Loucy (cell line): ENCODE results near the gene NTN1.

Source experiments
- H2AFZ ChIP-seq: fragments of 200-600 bp; sonication (generic); 2 replicates; pipeline ENCODE4 v1.6.0; 2016; ENCODE audit warnings: antibody characterized with exemption, mild to moderate bottlenecking, low read length, moderate library complexity
- H3F3A ChIP-seq: fragments of 200-600 bp; 2 replicates; pipeline ENCODE4 v1.6.0; 2016; ENCODE audit warnings: antibody characterized with exemption, low read depth, mild to moderate bottlenecking
- H3K27me3 ChIP-seq: fragments of 200-600 bp; sonication (generic); 2 replicates; pipeline ENCODE4 v1.6.1; 2014; ENCODE audit warnings: low read length, mild to moderate bottlenecking; ENCODE audit not compliant: insufficient read depth, poor library complexity, severe bottlenecking
- H3K36me3 ChIP-seq: fragments of 200-600 bp; sonication (generic); 2 replicates; pipeline ENCODE4 v1.6.1; 2016; ENCODE audit warnings: low read length; ENCODE audit not compliant: insufficient read depth
- H3K4me1 ChIP-seq: fragments of 200-600 bp; sonication (generic); 2 replicates; pipeline ENCODE4 v1.5.1; 2014; ENCODE audit warnings: low read length, mild to moderate bottlenecking; ENCODE audit not compliant: insufficient read depth, poor library complexity, severe bottlenecking
- H3K4me2 ChIP-seq: fragments of 200-600 bp; sonication (generic); 2 replicates; pipeline ENCODE4 v1.6.0; 2014; ENCODE audit warnings: antibody characterized with exemption, low read length, low read depth, mild to moderate bottlenecking; ENCODE audit not compliant: poor library complexity, severe bottlenecking
- H3K4me3 ChIP-seq: fragments of 200-600 bp; sonication (generic); 2 replicates; pipeline ENCODE4 v1.5.1; 2014; ENCODE audit warnings: low read length, mild to moderate bottlenecking, mixed read lengths; ENCODE audit not compliant: poor library complexity, severe bottlenecking
- H3K79me2 ChIP-seq: fragments of 200-600 bp; sonication (generic); 2 replicates; pipeline ENCODE4 v1.6.1; 2014; ENCODE audit warnings: low read length; ENCODE audit not compliant: insufficient read depth
- H3K9ac ChIP-seq: fragments of 200-600 bp; sonication (generic); 2 replicates; pipeline ENCODE4 v1.6.0; 2014; ENCODE audit warnings: mild to moderate bottlenecking, low read depth, low read length, moderate library complexity; ENCODE audit not compliant: poor library complexity, severe bottlenecking
- H3K9me2 ChIP-seq: fragments of 200-600 bp; sonication (generic); replicated peaks from 2 replicates; pipeline ENCODE4 v1.6.1; 2016; ENCODE audit warnings: low read depth, low read length, mixed read lengths
- H3K9me3 ChIP-seq: fragments of 200-600 bp; sonication (generic); 2 replicates; pipeline ENCODE4 v1.6.1; 2014; ENCODE audit warnings: mild to moderate bottlenecking, antibody characterized with exemption, low read length, low read depth; ENCODE audit not compliant: insufficient read depth
- H4K20me1 ChIP-seq: fragments of 200-600 bp; sonication (generic); 2 replicates; pipeline ENCODE4 v1.6.0; 2014; ENCODE audit warnings: antibody characterized with exemption, low read length, mild to moderate bottlenecking; ENCODE audit not compliant: insufficient read depth, poor library complexity, severe bottlenecking
- CTCF ChIP-seq: fragments of 200-600 bp; sonication (generic); conservative IDR thresholded peaks from 2 replicates; pipeline ENCODE4 v1.5.1; 2014; ENCODE audit warnings: mild to moderate bottlenecking, antibody characterized with exemption, low read length
- EZH2phosphoT487 ChIP-seq: fragments of 200-600 bp; IDR thresholded peaks from 2 replicates; pipeline ENCODE4 v1.6.1; 2018; ENCODE audit warnings: antibody characterized with exemption, mild to moderate bottlenecking, moderate library complexity, borderline replicate concordance

NTN1 gene

GRCh38 chr17:9080296-9080914 is 59.1 kb downstream of the NTN1 start:
- H3K36me3 ChIP-seq, result no peaks in the 10 kb centered on the region
- H3K27me3 ChIP-seq, result no peaks in the 10 kb centered on the region
- H3K9me3 ChIP-seq, result no peaks in the 10 kb centered on the region
- no peak overlapping the region for H2AFZ ChIP-seq
- H3F3A ChIP-seq, result no peaks in the 10 kb centered on the region
- H3K4me3 ChIP-seq, result no peak overlapping the region
- no peak overlapping the region for H3K4me2 ChIP-seq
- H3K9ac ChIP-seq, result no peak overlapping the region
- H3K9me2 ChIP-seq, result no peaks in the 10 kb centered on the region
- H3K79me2 ChIP-seq, result no peaks in the 10 kb centered on the region
- peaks cover 6% of the 10 kb centered on the region for H3K4me1 ChIP-seq
- TF ChIP-seq CTCF (no peak), EZH2phosphoT487 (no peak)
- no peaks in the 10 kb centered on the region for H4K20me1 ChIP-seq

DNA sequence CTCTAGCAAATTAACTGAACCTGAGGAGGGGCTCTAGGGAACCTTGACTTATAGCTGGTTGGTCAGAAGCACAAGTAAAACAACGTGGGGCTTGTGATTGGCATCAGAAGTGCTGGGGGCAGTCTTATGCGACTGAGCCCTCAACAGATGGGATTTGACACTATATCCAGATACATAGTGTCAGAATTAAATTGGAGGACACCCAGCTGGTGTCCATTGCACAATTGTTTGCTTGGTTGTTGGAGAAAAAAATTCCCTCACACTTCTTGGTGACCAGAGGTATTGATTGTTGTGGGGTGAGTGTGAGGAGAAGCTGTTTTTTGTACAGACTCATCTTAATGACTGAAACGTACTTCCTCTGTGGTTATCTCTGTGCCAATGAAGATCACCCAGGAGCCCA is 59.7 kb downstream of the NTN1 start:
- H3K27me3 ChIP-seq, result no peaks in the 10 kb centered on the region
- no peak overlapping the region for H3K9ac ChIP-seq
- H3K79me2 ChIP-seq, result no peaks in the 10 kb centered on the region
- H3K4me3 ChIP-seq, result no peak overlapping the region
- H3K36me3 ChIP-seq, result no peaks in the 10 kb centered on the region
- H3K9me2 ChIP-seq, result no peaks in the 10 kb centered on the region
- H3F3A ChIP-seq, result no peaks in the 10 kb centered on the region
- no peak overlapping the region for H2AFZ ChIP-seq
- no peaks in the 10 kb centered on the region for H4K20me1 ChIP-seq
- TF ChIP-seq CTCF, result no peak
- no peak for TF ChIP-seq EZH2phosphoT487
- H3K9me3 ChIP-seq, result no peaks in the 10 kb centered on the region
- H3K4me1 ChIP-seq, result peaks cover 6% of the 10 kb centered on the region
- no peak overlapping the region for H3K4me2 ChIP-seq

DNA sequence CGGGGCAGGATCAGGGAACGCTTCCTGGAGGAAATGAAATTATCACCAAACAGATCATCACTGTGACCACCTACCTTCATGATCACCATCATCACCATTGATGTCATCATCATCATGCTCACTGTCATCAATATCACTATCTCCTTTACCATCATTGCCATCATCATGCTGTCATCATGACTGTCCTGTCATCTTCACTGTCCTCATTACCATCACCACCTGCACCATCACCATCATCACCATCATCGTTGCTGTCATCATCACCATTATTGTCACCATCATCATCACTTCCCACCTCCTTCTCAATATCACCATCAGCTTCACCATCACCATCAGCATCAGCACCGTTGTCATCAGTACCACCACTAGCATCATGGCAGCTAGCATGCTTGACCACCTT is 65.3 kb downstream of the NTN1 start:
- no peaks in the 10 kb centered on the region for H3K36me3 ChIP-seq
- no peaks in the 10 kb centered on the region for H4K20me1 ChIP-seq
- H3K4me2 ChIP-seq, result no peak overlapping the region
- H3K9me3 ChIP-seq, result no peaks in the 10 kb centered on the region
- H3K4me1 ChIP-seq, result no peaks in the 10 kb centered on the region
- no peaks in the 10 kb centered on the region for H3F3A ChIP-seq
- H3K27me3 ChIP-seq, result no peaks in the 10 kb centered on the region
- H3K9ac ChIP-seq, result no peak overlapping the region
- H3K4me3 ChIP-seq, result no peak overlapping the region
- no peaks in the 10 kb centered on the region for H3K9me2 ChIP-seq
- H3K79me2 ChIP-seq, result no peaks in the 10 kb centered on the region
- no peak overlapping the region for H2AFZ ChIP-seq
- no peak for TF ChIP-seq CTCF
- no peak for TF ChIP-seq EZH2phosphoT487
